ENCODE measurements around the gene METTL6. TPM values are rescaled to one million over a fixed set of nuclear protein-coding genes. Genes with fewer than 3 reads are reported as not detected.
A peak's percentile ranks its signal among the peaks of the same experiment; 100 is the strongest.
"Not testable (repeated sequence)": the region's sequence is repeated elsewhere in the genome, so short reads cannot be mapped to it uniquely, and the experiment has no call there.

The METTL6 gene
- polyA plus RNA-seq, 4 donors, result 6.8 to 17.3 (median 8.1) TPM

GRCh38 chr3:15382405-15382923, 44.9 kb downstream of the METTL6 start:
- H3K36me3 ChIP-seq (ENCODE audit: control insufficient read depth in 3 of 3, insufficient read depth in 2 of 3, low read depth in 1 of 3, low read length in 3 of 3), result no peaks in the 10 kb centered on the region
- peaks cover 0 to 8% (median 2%) of the 10 kb centered on the region in 3 donors for H3K4me1 ChIP-seq (ENCODE audit: control insufficient read depth in 3 of 3, insufficient read depth in 2 of 3, low read depth in 1 of 3, low read length in 2 of 3)
- no peaks in the 10 kb centered on the region for H3K27me3 ChIP-seq (ENCODE audit: control insufficient read depth in 3 of 3, insufficient read depth in 3 of 3, low read length in 3 of 3)
- 77 to 90% (median 84%) methylated on average over 3 of the region's 3 CpGs for WGBS, 3 donors
- no peak overlapping the region for H3K4me3 ChIP-seq (ENCODE audit: low read depth in 1 of 3, low read length in 3 of 3)
- DNase-seq (no peak), FAIRE-seq (no peak)
- peaks cover 0 to 18% of the 10 kb centered on the region in 2 donors for H3K9me3 ChIP-seq (ENCODE audit: control insufficient read depth in 2 of 2, insufficient read depth in 1 of 2, low read depth in 1 of 2, low read length in 1 of 2)
- H3K27ac ChIP-seq (ENCODE audit: low read depth in 1 of 3, low read length in 2 of 3), result no peak overlapping the region

- H3K9me3 ChIP-seq (ENCODE audit: control insufficient read depth in 2 of 2, insufficient read depth in 1 of 2, low read depth in 1 of 2, low read length in 1 of 2), result peaks cover 0 to 8% of the 10 kb centered on the region in 2 donors
- FAIRE-seq (no peak), DNase-seq (no peak)
- WGBS, 3 donors, result 51 to 72% (median 57%) methylated on average over 6 of the region's 6 CpGs
- H3K4me3 ChIP-seq (ENCODE audit: low read depth in 1 of 3, low read length in 3 of 3), result no peak overlapping the region
- H3K27me3 ChIP-seq (ENCODE audit: control insufficient read depth in 3 of 3, insufficient read depth in 3 of 3, low read length in 3 of 3), result no peaks in the 10 kb centered on the region
- H3K36me3 ChIP-seq (ENCODE audit: control insufficient read depth in 3 of 3, insufficient read depth in 2 of 3, low read depth in 1 of 3, low read length in 3 of 3), result no peaks in the 10 kb centered on the region
- H3K27ac ChIP-seq (ENCODE audit: low read depth in 1 of 3, low read length in 2 of 3), result no peak overlapping the region
- peaks cover 0 to 3% (median 0%) of the 10 kb centered on the region in 3 donors for H3K4me1 ChIP-seq (ENCODE audit: control insufficient read depth in 3 of 3, insufficient read depth in 2 of 3, low read depth in 1 of 3, low read length in 2 of 3)
Observed at GRCh38 chr3:15380980-15381890, 46.1 kb downstream of the METTL6 start.

GRCh38 chr3:15377961-15378791, 49.2 kb downstream of the METTL6 start:
- Histone ChIP-seq H3K9me3 (ENCODE audit: control insufficient read depth in 2 of 2, insufficient read depth in 1 of 2, low read depth in 1 of 2, low read length in 1 of 2) (no peaks in the 10 kb centered on the region), H3K27me3 (ENCODE audit: control insufficient read depth in 3 of 3, insufficient read depth in 3 of 3, low read length in 3 of 3) (no peaks in the 10 kb centered on the region), H3K27ac (ENCODE audit: low read depth in 1 of 3, low read length in 2 of 3) (peak overlapping the region in 2 of 3 donors; percentile 10 to 78), H3K36me3 (ENCODE audit: control insufficient read depth in 3 of 3, insufficient read depth in 2 of 3, low read depth in 1 of 3, low read length in 3 of 3) (no peaks in the 10 kb centered on the region), H3K4me3 (ENCODE audit: low read depth in 1 of 3, low read length in 3 of 3) (no peak overlapping the region), H3K4me1 (ENCODE audit: control insufficient read depth in 3 of 3, insufficient read depth in 2 of 3, low read depth in 1 of 3, low read length in 2 of 3) (peaks cover 0 to 3% (median 0%) of the 10 kb centered on the region in 3 donors)
- DNase-seq (peak; percentile 95 to 97), FAIRE-seq (no peak)
- 26 to 28% (median 26%) methylated on average over 16 of the region's 16 CpGs for WGBS, 3 donors

DNA sequence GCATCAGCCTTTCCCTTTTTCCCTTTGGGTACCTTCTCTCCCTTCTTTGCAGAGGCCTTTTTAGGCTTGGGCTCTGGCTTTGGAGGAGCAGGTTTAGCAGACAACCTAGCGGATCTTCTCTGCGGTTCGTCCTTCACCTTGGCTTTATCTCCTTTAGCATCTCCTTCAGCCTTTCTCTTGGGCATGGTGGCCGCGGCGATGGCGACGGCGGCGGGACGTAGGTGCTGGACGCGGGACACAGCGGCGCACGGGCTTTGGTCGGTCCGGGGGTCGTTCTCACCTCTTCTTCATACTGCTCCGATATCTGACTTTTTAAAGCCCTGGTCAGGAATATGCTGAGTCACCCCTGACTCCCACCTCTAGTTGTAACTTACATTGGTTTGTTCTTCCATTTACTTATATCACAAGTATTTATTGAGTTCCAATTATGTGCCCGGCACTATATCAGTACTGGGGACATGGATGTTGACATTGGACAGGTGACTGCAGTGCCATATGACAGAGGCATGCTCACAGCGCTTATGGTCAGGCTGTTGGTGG, 51.8 kb downstream of the METTL6 start:
- Histone ChIP-seq H3K4me3 (ENCODE audit: low read depth in 1 of 3, low read length in 3 of 3) (no peak overlapping the region), H3K27me3 (ENCODE audit: control insufficient read depth in 3 of 3, insufficient read depth in 3 of 3, low read length in 3 of 3) (no peaks in the 10 kb centered on the region), H3K4me1 (ENCODE audit: control insufficient read depth in 3 of 3, insufficient read depth in 2 of 3, low read depth in 1 of 3, low read length in 2 of 3) (peaks cover 0 to 3% (median 0%) of the 10 kb centered on the region in 3 donors), H3K27ac (ENCODE audit: low read depth in 1 of 3, low read length in 2 of 3) (no peak overlapping the region), H3K9me3 (ENCODE audit: control insufficient read depth in 2 of 2, insufficient read depth in 1 of 2, low read depth in 1 of 2, low read length in 1 of 2) (no peaks in the 10 kb centered on the region), H3K36me3 (ENCODE audit: control insufficient read depth in 3 of 3, insufficient read depth in 2 of 3, low read depth in 1 of 3, low read length in 3 of 3) (no peaks in the 10 kb centered on the region)
- 93 to 95% (median 93%) methylated on average over 22 of the region's 22 CpGs for WGBS, 3 donors
- DNase-seq, result no peak
- FAIRE-seq, result no peak

DNA sequence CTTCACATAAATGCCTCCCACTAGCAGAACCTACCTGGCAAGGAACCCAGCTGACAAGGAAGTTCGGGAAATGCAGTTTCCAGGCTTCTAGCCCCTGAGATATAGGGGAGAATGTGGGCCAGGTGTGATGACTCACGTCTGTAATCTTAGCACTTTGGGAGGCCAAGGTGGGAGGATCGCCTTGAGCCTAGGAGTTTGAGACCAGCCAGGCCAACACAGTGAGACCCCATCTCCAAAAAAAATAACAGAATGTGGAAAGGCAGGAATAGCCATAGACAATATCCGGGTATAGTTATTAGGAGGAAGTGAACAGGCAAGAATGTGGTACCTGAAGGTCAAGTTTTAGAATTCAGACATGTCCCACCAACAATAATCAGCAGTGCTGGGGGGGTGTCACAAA, 54.4 kb downstream of the METTL6 start:
- H3K27ac ChIP-seq (ENCODE audit: low read depth in 1 of 3, low read length in 2 of 3), result no peak overlapping the region
- H3K4me3 ChIP-seq (ENCODE audit: low read depth in 1 of 3, low read length in 3 of 3), result no peak overlapping the region
- H3K27me3 ChIP-seq (ENCODE audit: control insufficient read depth in 3 of 3, insufficient read depth in 3 of 3, low read length in 3 of 3), result no peaks in the 10 kb centered on the region
- 79 to 90% (median 90%) methylated on average over 4 of the region's 4 CpGs for WGBS, 3 donors
- DNase-seq, result no peak
- no peak for FAIRE-seq
- no peaks in the 10 kb centered on the region for H3K9me3 ChIP-seq (ENCODE audit: control insufficient read depth in 2 of 2, insufficient read depth in 1 of 2, low read depth in 1 of 2, low read length in 1 of 2)
- peaks cover 0 to 1% (median 0%) of the 10 kb centered on the region in 3 donors for H3K4me1 ChIP-seq (ENCODE audit: control insufficient read depth in 3 of 3, insufficient read depth in 2 of 3, low read depth in 1 of 3, low read length in 2 of 3)
- no peaks in the 10 kb centered on the region for H3K36me3 ChIP-seq (ENCODE audit: control insufficient read depth in 3 of 3, insufficient read depth in 2 of 3, low read depth in 1 of 3, low read length in 3 of 3)

DNA sequence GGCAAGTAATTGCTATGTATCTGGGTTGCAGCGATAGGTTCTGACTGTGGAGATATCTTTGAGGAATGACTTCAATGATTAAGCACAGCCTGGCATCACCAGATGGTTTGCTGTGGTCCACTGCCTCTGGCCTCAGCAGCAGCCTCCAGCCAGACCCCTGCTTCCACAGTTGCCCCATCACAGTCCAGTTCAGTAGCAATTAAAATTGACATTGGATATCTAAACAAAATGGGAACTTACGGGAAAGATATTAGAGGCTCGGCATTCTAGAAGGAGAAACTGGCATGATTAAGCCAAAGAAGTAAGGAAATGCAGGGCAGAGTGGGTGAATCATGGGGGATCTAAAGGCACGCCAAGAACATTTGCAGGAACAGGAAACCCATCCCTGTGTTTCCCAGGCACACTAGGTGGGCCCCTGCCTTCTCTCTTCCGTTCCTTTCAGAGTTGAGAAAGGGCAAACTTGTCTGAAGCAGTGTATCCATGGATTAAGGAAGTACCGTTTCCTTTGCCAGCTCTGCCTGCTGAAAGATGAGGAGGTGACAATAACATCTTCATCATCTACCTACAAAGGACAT, 58.7 kb downstream of the METTL6 start:
- DNase-seq, result no peak
- Histone ChIP-seq H3K4me3 (ENCODE audit: low read depth in 1 of 3, low read length in 3 of 3) (no peak overlapping the region), H3K27me3 (ENCODE audit: control insufficient read depth in 3 of 3, insufficient read depth in 3 of 3, low read length in 3 of 3) (no peaks in the 10 kb centered on the region), H3K27ac (ENCODE audit: low read depth in 1 of 3, low read length in 2 of 3) (no peak overlapping the region), H3K36me3 (ENCODE audit: control insufficient read depth in 3 of 3, insufficient read depth in 2 of 3, low read depth in 1 of 3, low read length in 3 of 3) (no peaks in the 10 kb centered on the region), H3K4me1 (ENCODE audit: control insufficient read depth in 3 of 3, insufficient read depth in 2 of 3, low read depth in 1 of 3, low read length in 2 of 3) (no peaks in the 10 kb centered on the region), H3K9me3 (ENCODE audit: control insufficient read depth in 2 of 2, insufficient read depth in 1 of 2, low read depth in 1 of 2, low read length in 1 of 2) (peaks cover 0 to 14% of the 10 kb centered on the region in 2 donors)
- WGBS, 3 donors, result 79 to 91% (median 88%) methylated on average over 6 of the region's 6 CpGs
- FAIRE-seq, result no peak

DNA sequence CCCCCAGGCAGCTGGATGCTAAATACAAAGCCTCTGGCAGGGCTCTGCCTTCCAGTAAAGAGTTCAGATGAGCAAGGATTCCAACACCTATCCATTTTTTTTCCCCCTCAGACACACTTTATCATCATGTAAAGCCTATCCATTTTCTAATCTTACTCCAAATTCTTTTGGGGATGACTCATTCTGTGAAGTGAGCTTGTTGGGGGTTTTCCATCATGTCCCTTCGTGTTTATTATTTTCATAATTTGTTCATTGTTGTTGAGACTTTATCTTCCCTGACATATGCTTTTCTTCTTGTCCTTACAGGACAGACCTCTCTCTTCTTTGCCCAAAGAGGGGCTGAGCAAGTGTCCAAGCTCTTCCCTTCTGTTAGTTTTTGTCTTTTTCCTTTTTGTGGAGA, 60.3 kb downstream of the METTL6 start:
- no peaks in the 10 kb centered on the region for H3K4me1 ChIP-seq (ENCODE audit: control insufficient read depth in 3 of 3, insufficient read depth in 2 of 3, low read depth in 1 of 3, low read length in 2 of 3)
- DNase-seq (no peak), FAIRE-seq (no peak)
- no peaks in the 10 kb centered on the region for H3K27me3 ChIP-seq (ENCODE audit: control insufficient read depth in 3 of 3, insufficient read depth in 3 of 3, low read length in 3 of 3)
- WGBS, 3 donors, result 21 to 41% (median 30%) methylated on average over 1 of the region's 1 CpG
- H3K9me3 ChIP-seq (ENCODE audit: control insufficient read depth in 2 of 2, insufficient read depth in 1 of 2, low read depth in 1 of 2, low read length in 1 of 2), result peaks cover 0 to 14% of the 10 kb centered on the region in 2 donors
- no peak overlapping the region for H3K27ac ChIP-seq (ENCODE audit: low read depth in 1 of 3, low read length in 2 of 3)
- no peak overlapping the region for H3K4me3 ChIP-seq (ENCODE audit: low read depth in 1 of 3, low read length in 3 of 3)
- no peaks in the 10 kb centered on the region for H3K36me3 ChIP-seq (ENCODE audit: control insufficient read depth in 3 of 3, insufficient read depth in 2 of 3, low read depth in 1 of 3, low read length in 3 of 3)

GRCh38 chr3:15364078-15364477, 63.3 kb downstream of the METTL6 start:
- H3K36me3 ChIP-seq (ENCODE audit: control insufficient read depth in 3 of 3, insufficient read depth in 2 of 3, low read depth in 1 of 3, low read length in 3 of 3); H3K4me1 ChIP-seq (ENCODE audit: control insufficient read depth in 3 of 3, insufficient read depth in 2 of 3, low read depth in 1 of 3, low read length in 2 of 3); H3K4me3 ChIP-seq (ENCODE audit: low read depth in 1 of 3, low read length in 3 of 3); H3K27me3 ChIP-seq (ENCODE audit: control insufficient read depth in 3 of 3, insufficient read depth in 3 of 3, low read length in 3 of 3); FAIRE-seq: not testable (repeated sequence)
- Histone ChIP-seq H3K9me3 (ENCODE audit: control insufficient read depth in 2 of 2, insufficient read depth in 1 of 2, low read depth in 1 of 2, low read length in 1 of 2) (peaks cover 0 to 14% of the 10 kb centered on the region in 2 donors), H3K27ac (ENCODE audit: low read depth in 1 of 3, low read length in 2 of 3) (peak overlapping the region in 2 of 3 donors; percentile 27 to 69)
- peak; percentile 78 to 99 for DNase-seq
- WGBS, 3 donors, result 14 to 39% (median 28%) methylated on average over 6 of the region's 6 CpGs

All from small intestine (tissue), 7 donors.